Measurements from ENCODE around the gene USP6NL. TPM values are rescaled to one million over a fixed set of nuclear protein-coding genes. Genes with fewer than 3 reads are reported as not detected.

The USP6NL gene
- total and polyA plus RNA-seq, 2 of the 8 experiments (the other 6 are each of a cell fraction or from before 2014, with no cell fraction given): 10.9 to 28.8 TPM

DNA sequence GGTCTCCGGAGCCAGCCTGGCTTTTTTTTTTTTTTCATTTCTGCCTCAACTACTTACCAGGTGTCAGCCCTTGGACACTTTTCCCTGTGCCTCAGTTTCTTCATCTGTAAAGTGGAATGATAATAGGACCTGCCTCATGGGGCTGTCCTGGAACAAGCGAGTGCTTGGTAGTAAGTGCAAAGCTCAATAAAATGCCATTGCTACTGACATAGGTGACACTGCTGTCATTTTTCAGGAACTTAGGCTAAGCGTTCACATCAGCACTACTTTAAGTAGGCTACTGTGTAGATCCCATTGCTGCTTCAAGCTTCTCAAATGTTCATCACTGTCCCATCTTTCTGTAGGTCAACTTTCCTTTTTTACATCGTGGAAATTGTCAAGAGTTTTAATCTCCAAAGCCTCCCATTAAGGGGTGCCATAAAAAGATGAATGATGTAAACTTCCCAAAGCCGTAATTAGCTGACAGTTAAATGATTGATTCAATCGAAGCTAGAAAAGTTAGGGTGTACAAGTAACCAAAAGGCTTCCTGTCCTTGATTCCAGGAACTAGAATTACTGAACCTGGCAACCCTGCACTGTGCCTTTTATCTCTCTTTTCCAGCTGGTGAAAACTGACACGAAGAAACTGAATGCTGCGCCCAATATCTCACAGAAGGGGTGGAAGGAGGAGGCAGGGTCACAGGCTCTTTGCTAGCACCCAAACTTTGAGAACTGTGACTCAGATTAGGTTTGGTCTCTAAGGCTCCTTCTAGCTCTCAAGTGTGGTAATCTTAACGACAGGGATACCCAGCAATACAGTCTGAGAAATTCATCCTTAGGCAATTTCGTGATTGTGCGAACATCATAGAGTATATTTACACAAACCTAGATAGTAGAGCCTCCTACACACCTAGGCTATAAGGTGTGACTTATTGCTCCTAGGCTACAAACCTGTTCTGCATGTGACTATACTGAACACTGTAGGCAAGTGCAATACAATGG, 861 bp upstream of the USP6NL start:
- ChIA-PET POLR2A (ENCODE audit: partially characterized antibody) (no interaction called here), CTCF (ENCODE audit: partially characterized antibody) (interaction anchor here (0.7 to 1.4 kb wide), 2 partner anchors 19 to 146 kb away, joined by 3 to 6 read pairs; no protein-coding TSS in a partner anchor)
- peak overlapping the region; percentile 90 to 98 (median 94) for H3K4me3 ChIP-seq (ENCODE audit: extremely low read depth in 1 of 4, insufficient read depth in 2 of 4, low read depth in 3 of 4, low read length in 4 of 4)
- H3K27ac ChIP-seq (ENCODE audit: low read depth, low read length): no peak overlapping the region
- H4K20me1 ChIP-seq (replicated peaks in 1 of 2; ENCODE audit: control insufficient read depth in 1 of 2, insufficient read depth in 2 of 2, low read length in 2 of 2): peaks cover 4 to 7% of the 10 kb centered on the region in 2 experiments
- H3K79me1 ChIP-seq (ENCODE audit: low read depth, low read length): no peaks in the 10 kb centered on the region; the same call in 1 of the 2 replicates
- peaks cover 2% of the 10 kb centered on the region for H3K23me2 ChIP-seq (ENCODE audit: low read depth, low read length)
- no peaks in the 10 kb centered on the region; a peak in 1 of 7 replicates for H3K27me3 ChIP-seq (replicated peaks in 1 of 4; ENCODE audit: control insufficient read depth in 3 of 4, extremely low read depth in 1 of 4, insufficient read depth in 3 of 4, low read length in 3 of 4)
- no peak overlapping the region for H2AK5ac ChIP-seq (ENCODE audit: low read depth, low read length)
- H3K79me2 ChIP-seq (ENCODE audit: control insufficient read depth in 1 of 2, insufficient read depth in 2 of 2, low read length in 2 of 2): peaks cover 10 to 36% of the 10 kb centered on the region in 2 experiments; a peak in 3 of 4 replicates
- no peak overlapping the region for H4K91ac ChIP-seq (replicated peaks; ENCODE audit: insufficient read length, low read length)
- H3K56ac ChIP-seq (replicated peaks; ENCODE audit: insufficient read length, low read depth, low read length): peak overlapping the region; percentile 38
- no peak for DNase-seq (ENCODE audit: low read depth in 1 of 2, low spot score in 2 of 2)
- H3K23ac ChIP-seq (ENCODE audit: insufficient read length): no peak overlapping the region
- no peaks in the 10 kb centered on the region for H3K9me3 ChIP-seq (ENCODE audit: insufficient read depth in 2 of 2, low read depth in 1 of 2, low read length in 1 of 2)
- H2AFZ ChIP-seq (ENCODE audit: low read length): peak overlapping the region; percentile 47; the same call in 1 of the 2 replicates
- no peak overlapping the region for H2BK5ac ChIP-seq (ENCODE audit: low read depth, low read length)
- peak overlapping the region; percentile 17 for H3K4ac ChIP-seq (replicated peaks; ENCODE audit: insufficient read length, low read depth, low read length)
- peak overlapping the region; percentile 48 to 97 (median 82); a peak in 6 of 7 replicates for H3K9ac ChIP-seq (replicated peaks in 1 of 4; ENCODE audit: extremely low read depth in 1 of 4, low read depth in 3 of 4, low read length in 3 of 4)
- H3K36me3 ChIP-seq (ENCODE audit: control insufficient read depth in 2 of 4, insufficient read depth in 4 of 4, low read length in 3 of 4): no peaks in the 10 kb centered on the region
- H3K4me1 ChIP-seq (replicated peaks in 1 of 4; ENCODE audit: control insufficient read depth in 3 of 4, insufficient read depth in 4 of 4, low read length in 3 of 4): peaks cover 4 to 7% (median 6%) of the 10 kb centered on the region in 4 experiments; a peak in 6 of 7 replicates
- no peak for FAIRE-seq
- no peak overlapping the region for H2BK20ac ChIP-seq (ENCODE audit: low read length)
- no peak for TF ChIP-seq CEBPB (IDR thresholded peaks at IDR 0.05; ENCODE audit: low read depth, low read length)
- peak; percentile 54; the same call in 1 of the 2 replicates for TF ChIP-seq KDM1A (IDR thresholded peaks at IDR 0.05; ENCODE audit: borderline replicate concordance, low read length)
- TF ChIP-seq GABPA (IDR thresholded peaks at IDR 0.05; ENCODE audit: borderline replicate concordance, insufficient read depth, low read length): no peak
- TF ChIP-seq SRF (IDR thresholded peaks at IDR 0.05; ENCODE audit: low read depth, low read length): no peak
- TF ChIP-seq E2F6 (IDR thresholded peaks at IDR 0.05): no peak
- 76% methylated on average over 10 of the region's 11 CpGs; no CpG with 5 or more reads in 1 of the 2 experiments for WGBS, 2 experiments (ENCODE audit: extremely low coverage in 1 of 2, insufficient coverage in 1 of 2, insufficient read length in 1 of 2, insufficient replicate concordance in 2 of 2, low coverage in 1 of 2, low lambda C conversion rate in 2 of 2, missing lambda C conversion rate in 1 of 2)
- peak overlapping the region; percentile 85 for H3K4me2 ChIP-seq (ENCODE audit: insufficient read depth in 1 of 2, low read depth in 2 of 2, low read length in 2 of 2)
- no peak overlapping the region for H3K18ac ChIP-seq (ENCODE audit: extremely low read depth, low read length)
- H4K5ac ChIP-seq (ENCODE audit: insufficient read length, low read depth, low read length): peak overlapping the region; percentile 62
- H3K14ac ChIP-seq (ENCODE audit: insufficient read length): no peak overlapping the region
- no peak overlapping the region for H2BK120ac ChIP-seq (replicated peaks; ENCODE audit: low read depth, low read length)
- no peak overlapping the region for H2BK12ac ChIP-seq (ENCODE audit: low read depth, low read length)
- H4K8ac ChIP-seq (ENCODE audit: extremely low read depth, insufficient read depth, low read length): 0 out of 2 replicates have a peak overlapping the region, but pooled peaks have one; percentile 63
- no peak overlapping the region for H2BK15ac ChIP-seq (ENCODE audit: low read length)
